NCI-H187 treated with DMSO at 0.1 percent for 48 hours (cell line): ENCODE results near the gene TEN1.
"Not testable (repeated sequence)": the region's sequence is repeated elsewhere in the genome, so short reads cannot be mapped to it uniquely, and the experiment has no call there.

Experiments used
- DNase-seq: peaks from one replicate; lab custom pipeline; 2025; lab: John Stamatoyannopoulos, UW

The TEN1 gene

GRCh38 chr17:76025294-76025693, 46.3 kb downstream of the TEN1 start:
- no peak for DNase-seq

GRCh38 chr17:76026714-76027158, 47.7 kb downstream of the TEN1 start:
- DNase-seq = no peak

GRCh38 chr17:76027159-76027839, 48.3 kb downstream of the TEN1 start, which contains the start of gene EVPL:
Gene EVPL, minus strand, starts transcription at chr17:76027306. Its CDS starts 108 bp downstream, at chr17:76027198.
- no peak for DNase-seq

- DNase-seq = no peak
Measured at GRCh38 chr17:76032073-76032779, 53.2 kb downstream of the TEN1 start.

- DNase-seq = no peak
Measured at GRCh38 chr17:76032780-76033108, 53.7 kb downstream of the TEN1 start.

- DNase-seq = no peak
Measured at GRCh38 chr17:76033139-76033538, 54.1 kb downstream of the TEN1 start.

GRCh38 chr17:76034428-76035350, 55.6 kb downstream of the TEN1 start:
- no peak for DNase-seq

- DNase-seq = no peak
Measured at GRCh38 chr17:76036497-76037261, 57.6 kb downstream of the TEN1 start.

- DNase-seq = no peak
Measured at GRCh38 chr17:76038050-76038449, 59.0 kb downstream of the TEN1 start.

- no peak for DNase-seq
Measured at GRCh38 chr17:76039121-76039520, 60.1 kb downstream of the TEN1 start.

- DNase-seq = no peak
Measured at GRCh38 chr17:76040376-76040775, 61.3 kb downstream of the TEN1 start.

- DNase-seq = not testable (repeated sequence)
Measured at GRCh38 chr17:76042868-76043267, 63.8 kb downstream of the TEN1 start.

- DNase-seq = not testable (repeated sequence)
Measured at GRCh38 chr17:76044475-76045007, 65.5 kb downstream of the TEN1 start.

- no peak for DNase-seq
Measured at GRCh38 chr17:76046064-76046463, 67.0 kb downstream of the TEN1 start.

GRCh38 chr17:76048025-76048605, 69.1 kb downstream of the TEN1 start:
- no peak for DNase-seq

GRCh38 chr17:76048711-76049110, 69.7 kb downstream of the TEN1 start:
- no peak for DNase-seq

GRCh38 chr17:76049239-76049638, 70.2 kb downstream of the TEN1 start:
- DNase-seq = no peak

- no peak for DNase-seq
Measured at GRCh38 chr17:76049836-76050537, 70.9 kb downstream of the TEN1 start.
